Effector memory CD8-positive, alpha-beta T cell (primary cell): ENCODE measurements around the gene SERPINB7.

ENCODE experiments used
- ATAC-seq: fragments of 150-1000 bp; cut with Tn5 transposase; replicated peaks from 2 replicates; pipeline ENCODE4 v1.10.0; 2021; ENCODE audit warnings: mild to moderate bottlenecking, moderate library complexity
- DNase-seq, 3 experiments: peaks; one replicate each; pipeline ENCODE4 v3.0.0; 2021
- H3K27ac Mint-ChIP-seq, 2 donors: one replicate each; pipeline ENCODE4 v1.8.0; 2022; ENCODE audit warnings: mild to moderate bottlenecking in 2 of 2, mixed read lengths in 2 of 2, moderate library complexity in 2 of 2
- H3K27me3 Mint-ChIP-seq, 2 donors: one replicate each; pipeline ENCODE4 v1.8.0; 2022; ENCODE audit warnings: mixed read lengths in 2 of 2
- H3K36me3 Mint-ChIP-seq: one replicate; pipeline ENCODE4 v1.8.0; 2022; ENCODE audit warnings: mild to moderate bottlenecking, moderate library complexity, mixed read lengths; ENCODE audit not compliant: insufficient read depth
- H3K4me1 Mint-ChIP-seq, 2 donors: one replicate each; pipeline ENCODE4 v1.8.0; 2022; ENCODE audit warnings: low read depth in 2 of 2, mixed read lengths in 2 of 2
- H3K4me3 Mint-ChIP-seq, 2 donors: one replicate each; pipeline ENCODE4 v1.8.0; 2022; ENCODE audit warnings: mild to moderate bottlenecking in 2 of 2, mixed read lengths in 2 of 2, moderate library complexity in 2 of 2
- H3K9me3 Mint-ChIP-seq, 2 donors: one replicate each; pipeline ENCODE4 v1.8.0; 2022; ENCODE audit warnings: mixed read lengths in 2 of 2

Gene SERPINB7

DNA sequence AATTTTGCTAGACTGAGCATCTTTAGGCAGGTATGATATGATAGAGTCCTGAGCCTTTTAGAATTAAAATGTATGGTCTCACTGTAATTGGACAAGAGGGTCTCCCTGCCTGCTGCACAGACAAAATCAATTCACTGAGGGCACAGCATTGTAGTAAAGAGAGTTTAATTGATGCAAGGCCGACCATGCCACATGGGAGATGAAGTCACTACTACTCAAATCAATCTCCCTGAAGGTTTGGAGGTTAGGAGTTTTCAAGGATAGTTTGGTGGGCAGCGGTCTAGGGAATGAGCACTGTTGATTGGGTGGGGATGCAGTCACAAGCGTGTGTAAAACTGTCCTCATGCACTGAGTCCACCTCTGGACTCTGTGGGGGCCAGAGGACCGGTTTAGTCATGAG is 26.1 kb downstream of the SERPINB7 start:
- ATAC-seq (no peak), DNase-seq (no peak)
- Mint-ChIP-seq H3K4me3 (no peak overlapping the region), H3K36me3 (no peaks in the 10 kb centered on the region), H3K9me3 (no peaks in the 10 kb centered on the region), H3K27ac (no peak overlapping the region), H3K27me3 (peaks cover 6 to 16% of the 10 kb centered on the region in 2 donors), H3K4me1 (no peaks in the 10 kb centered on the region)

DNA sequence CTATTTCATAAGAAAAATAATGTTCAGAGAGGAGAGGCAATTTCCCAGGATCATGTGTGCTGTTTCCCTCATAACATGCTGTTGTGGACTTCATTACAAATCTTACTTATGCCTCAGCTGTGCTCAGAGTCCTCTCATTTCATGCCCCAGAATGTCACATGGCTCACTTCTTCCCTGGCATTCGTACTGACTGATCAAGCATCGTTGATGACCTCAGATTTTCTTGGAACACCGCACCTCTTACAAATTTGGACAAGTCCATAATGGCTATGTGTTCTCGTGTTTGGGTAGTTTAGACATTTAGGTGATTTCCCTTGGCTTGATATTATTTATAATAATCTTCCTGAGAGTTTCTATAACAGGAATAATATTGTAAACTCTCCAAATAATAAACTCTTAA is 32.9 kb downstream of the SERPINB7 start:
- H3K27me3 Mint-ChIP-seq = peaks cover 22 to 33% of the 10 kb centered on the region in 2 donors
- no peak overlapping the region for H3K4me3 Mint-ChIP-seq
- no peak overlapping the region for H3K27ac Mint-ChIP-seq
- no peaks in the 10 kb centered on the region for H3K4me1 Mint-ChIP-seq
- ATAC-seq = no peak
- no peak for DNase-seq
- H3K9me3 Mint-ChIP-seq = no peaks in the 10 kb centered on the region
- H3K36me3 Mint-ChIP-seq = no peaks in the 10 kb centered on the region

DNA sequence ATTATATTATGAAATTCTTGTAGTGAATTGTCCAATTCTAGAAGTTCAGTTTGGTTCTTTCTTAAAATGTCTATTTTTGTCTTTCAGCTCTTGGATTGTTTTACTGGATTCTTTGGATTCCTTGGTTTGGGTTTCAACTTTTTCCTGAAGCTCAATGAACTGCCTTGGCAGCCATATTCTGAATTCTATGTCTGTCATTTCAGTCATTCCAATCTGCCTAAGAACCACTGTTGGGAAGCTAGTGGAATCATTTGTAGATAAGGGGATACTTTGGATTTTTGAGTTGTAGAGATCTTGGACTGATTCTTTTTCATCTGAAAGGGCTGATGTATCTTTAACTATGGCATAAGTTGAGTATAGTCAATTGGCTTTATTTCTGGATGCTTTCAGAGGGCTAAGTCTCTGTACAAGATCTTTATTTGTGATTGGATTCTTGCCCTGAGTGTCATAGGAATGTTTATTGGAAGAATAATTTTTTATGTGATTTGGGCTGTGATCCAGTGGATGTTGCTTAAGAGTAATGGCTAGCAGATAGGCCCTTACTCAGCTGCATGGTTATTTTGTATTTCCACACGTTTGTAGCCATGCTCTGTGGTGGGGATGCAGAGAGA is 42.3 kb downstream of the SERPINB7 start:
- peaks cover 41 to 64% of the 10 kb centered on the region in 2 donors for H3K27me3 Mint-ChIP-seq
- DNase-seq (no peak), ATAC-seq (no peak)
- H3K27ac Mint-ChIP-seq = no peak overlapping the region
- H3K4me1 Mint-ChIP-seq = no peaks in the 10 kb centered on the region
- no peaks in the 10 kb centered on the region for H3K36me3 Mint-ChIP-seq
- H3K4me3 Mint-ChIP-seq = no peak overlapping the region
- peaks cover 0 to 2% of the 10 kb centered on the region in 2 donors for H3K9me3 Mint-ChIP-seq

DNA sequence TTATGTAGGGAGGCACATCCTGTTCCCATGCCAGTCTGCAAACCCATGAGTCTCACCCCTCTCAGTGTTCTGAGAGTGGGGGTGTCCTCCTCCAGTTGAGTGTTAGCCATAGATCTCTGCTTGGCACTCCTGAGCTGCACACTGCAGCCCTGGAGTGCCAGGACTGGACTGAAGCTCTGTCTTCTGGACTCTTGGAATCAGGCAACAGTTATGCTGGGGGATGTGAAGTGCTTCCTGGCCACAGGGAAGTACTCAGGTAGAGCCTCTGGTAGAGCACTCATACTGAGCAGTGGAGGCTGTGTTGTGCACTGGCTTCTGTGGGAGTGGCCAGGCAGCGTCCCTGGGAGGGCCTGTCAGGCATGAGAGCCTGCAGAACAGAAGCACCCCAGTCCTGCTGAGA is 43.0 kb downstream of the SERPINB7 start:
- DNase-seq = no peak
- Mint-ChIP-seq H3K36me3 (no peaks in the 10 kb centered on the region), H3K9me3 (peaks cover 0 to 2% of the 10 kb centered on the region in 2 donors), H3K27me3 (peaks cover 44 to 68% of the 10 kb centered on the region in 2 donors), H3K4me1 (no peaks in the 10 kb centered on the region), H3K27ac (no peak overlapping the region), H3K4me3 (no peak overlapping the region)
- no peak for ATAC-seq

DNA sequence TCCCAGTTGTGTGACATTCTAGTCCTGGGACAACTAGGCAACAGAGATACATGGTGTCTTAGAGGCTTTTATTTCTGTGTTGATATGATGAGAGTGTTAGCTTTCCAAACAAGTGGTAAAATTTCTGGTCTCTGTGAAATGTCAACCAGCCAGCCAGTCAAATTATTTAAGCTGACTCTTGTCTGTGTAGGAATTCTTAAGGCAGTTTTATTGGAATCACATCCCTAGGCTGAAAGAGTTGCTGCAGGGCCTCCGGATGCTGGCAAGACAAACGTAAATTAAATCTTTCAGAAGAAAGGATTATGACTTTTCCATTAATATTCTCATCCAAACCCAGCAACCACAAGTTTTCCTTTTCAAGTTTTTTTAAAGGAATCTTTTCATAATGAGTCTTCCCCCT is 44.6 kb downstream of the SERPINB7 start:
- H3K36me3 Mint-ChIP-seq = no peaks in the 10 kb centered on the region
- no peak overlapping the region for H3K4me3 Mint-ChIP-seq
- peaks cover 0 to 2% of the 10 kb centered on the region in 2 donors for H3K9me3 Mint-ChIP-seq
- no peaks in the 10 kb centered on the region for H3K4me1 Mint-ChIP-seq
- no peak for ATAC-seq
- no peak for DNase-seq
- H3K27ac Mint-ChIP-seq = no peak overlapping the region
- peaks cover 39 to 73% of the 10 kb centered on the region in 2 donors for H3K27me3 Mint-ChIP-seq

DNA sequence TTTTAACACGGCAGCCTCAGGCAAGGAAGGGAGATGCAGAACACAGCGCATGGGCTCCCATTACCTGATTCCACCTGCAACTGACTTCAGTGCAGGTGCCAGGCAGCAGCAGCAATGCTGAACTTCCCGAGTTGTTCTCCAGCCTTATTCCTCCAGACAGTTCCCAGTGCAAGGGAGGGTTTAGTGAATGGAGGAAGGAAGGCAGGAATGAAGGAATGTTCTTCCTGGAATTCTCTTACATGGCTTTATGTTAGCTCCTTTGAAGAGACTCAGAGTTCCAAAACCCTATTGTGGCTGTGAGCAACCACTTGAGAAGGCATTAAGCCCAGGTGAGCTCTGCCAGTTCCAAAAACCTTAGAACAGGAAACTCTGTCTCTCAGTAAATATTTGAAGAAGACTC is 45.5 kb downstream of the SERPINB7 start:
- no peaks in the 10 kb centered on the region for H3K36me3 Mint-ChIP-seq
- peaks cover 0 to 2% of the 10 kb centered on the region in 2 donors for H3K9me3 Mint-ChIP-seq
- DNase-seq (no peak), ATAC-seq (no peak)
- no peak overlapping the region for H3K4me3 Mint-ChIP-seq
- H3K27me3 Mint-ChIP-seq = peaks cover 33 to 63% of the 10 kb centered on the region in 2 donors
- no peaks in the 10 kb centered on the region for H3K4me1 Mint-ChIP-seq
- no peak overlapping the region for H3K27ac Mint-ChIP-seq

DNA sequence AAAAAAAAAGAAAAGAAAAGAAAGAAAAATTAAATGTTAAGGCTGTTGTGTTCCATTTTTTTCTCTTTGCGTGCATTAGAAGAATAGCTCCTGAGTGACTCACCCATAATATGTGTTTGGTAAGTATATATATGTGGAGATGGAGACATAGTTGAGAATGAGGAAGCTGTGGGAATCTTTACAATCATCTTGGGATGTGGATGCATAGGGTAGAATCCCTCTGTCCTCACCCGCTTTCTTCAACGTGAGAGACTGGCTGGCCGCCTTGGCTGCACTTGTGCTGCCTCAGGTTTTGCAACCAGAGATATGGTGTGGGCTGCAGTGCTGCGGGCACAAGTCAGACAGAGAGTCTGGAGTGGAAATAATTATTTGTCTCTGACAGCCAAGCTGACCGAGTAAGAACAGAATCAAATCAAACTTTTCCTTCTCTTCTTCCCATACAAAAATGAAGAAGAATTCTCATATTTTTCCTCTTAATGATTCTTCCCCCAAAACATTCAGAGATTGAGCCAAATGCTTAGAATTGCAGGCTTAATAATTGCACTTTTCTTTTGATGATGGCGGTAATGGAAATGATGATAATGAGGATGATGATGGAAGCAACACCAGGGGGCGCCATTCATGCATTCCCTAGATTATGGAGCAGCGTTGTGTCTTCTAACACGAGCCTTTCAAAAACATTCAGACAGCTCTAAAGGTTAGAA is 48.5 kb downstream of the SERPINB7 start:
- Mint-ChIP-seq H3K4me1 (no peaks in the 10 kb centered on the region), H3K27ac (no peak overlapping the region), H3K36me3 (no peaks in the 10 kb centered on the region), H3K27me3 (peaks cover 24 to 46% of the 10 kb centered on the region in 2 donors), H3K4me3 (no peak overlapping the region), H3K9me3 (no peaks in the 10 kb centered on the region)
- no peak for DNase-seq
- ATAC-seq = no peak

DNA sequence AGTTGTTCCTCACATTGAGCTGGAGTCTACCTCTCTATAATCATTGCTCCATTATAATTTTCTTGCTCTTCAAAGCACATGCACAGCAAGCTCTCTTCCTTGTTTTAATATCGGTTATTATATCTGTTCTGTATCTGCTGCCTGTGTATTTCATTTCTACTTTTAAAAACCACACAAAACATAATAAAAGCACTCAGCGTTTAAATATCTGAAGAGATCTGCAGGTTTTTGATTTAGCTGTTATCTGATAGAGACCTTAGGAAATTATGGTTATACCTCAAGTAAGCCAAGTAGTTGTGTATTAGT is 49.0 kb downstream of the SERPINB7 start:
- Mint-ChIP-seq H3K4me1 (no peaks in the 10 kb centered on the region), H3K4me3 (no peak overlapping the region), H3K27me3 (peaks cover 19 to 41% of the 10 kb centered on the region in 2 donors), H3K9me3 (no peaks in the 10 kb centered on the region), H3K27ac (no peak overlapping the region), H3K36me3 (no peaks in the 10 kb centered on the region)
- no peak for DNase-seq
- ATAC-seq = no peak

DNA sequence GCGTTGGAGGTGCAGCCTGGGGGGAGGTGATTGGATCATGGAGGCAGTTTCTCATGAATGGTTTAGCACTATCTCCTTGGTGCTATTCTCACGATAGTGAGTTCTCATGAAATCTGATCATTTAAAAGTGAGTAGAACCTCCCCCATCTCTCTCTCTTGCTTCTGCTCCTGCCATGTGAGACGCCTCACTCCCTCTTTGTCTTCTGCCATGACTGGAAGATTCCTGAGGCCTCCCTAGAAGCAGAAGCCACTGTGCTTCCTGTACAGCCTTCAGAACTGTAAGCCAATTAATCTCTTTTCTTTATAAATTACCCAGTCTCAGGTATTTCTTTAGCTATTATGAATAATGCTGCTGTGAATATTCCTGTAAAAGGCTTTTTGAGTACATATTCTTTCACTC is 52.9 kb downstream of the SERPINB7 start:
- no peaks in the 10 kb centered on the region for H3K36me3 Mint-ChIP-seq
- DNase-seq = no peak
- peaks cover 5 to 12% of the 10 kb centered on the region in 2 donors for H3K4me1 Mint-ChIP-seq
- no peak overlapping the region for H3K4me3 Mint-ChIP-seq
- no peaks in the 10 kb centered on the region for H3K9me3 Mint-ChIP-seq
- no peak for ATAC-seq
- no peak overlapping the region for H3K27ac Mint-ChIP-seq
- peaks cover 11 to 21% of the 10 kb centered on the region in 2 donors for H3K27me3 Mint-ChIP-seq

DNA sequence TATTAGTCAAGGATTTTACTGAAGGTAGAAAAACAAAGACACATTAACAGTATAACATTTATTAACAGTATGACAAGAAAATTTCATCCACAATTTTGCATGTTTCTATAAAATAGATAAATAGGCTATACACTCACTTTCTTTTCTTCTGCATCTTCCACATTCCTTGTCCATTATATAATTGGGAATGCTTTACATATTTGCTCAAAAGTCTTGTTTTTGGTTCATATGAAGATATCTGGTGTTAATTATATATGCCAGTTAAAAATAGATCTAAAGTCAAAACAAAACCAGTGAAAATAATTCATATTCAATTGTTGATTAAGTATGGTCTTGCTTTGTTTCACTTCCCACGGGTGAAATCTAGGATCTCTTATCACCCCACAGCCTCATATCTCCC is 53.4 kb downstream of the SERPINB7 start:
- Mint-ChIP-seq H3K27me3 (peaks cover 11 to 22% of the 10 kb centered on the region in 2 donors), H3K36me3 (no peaks in the 10 kb centered on the region), H3K4me1 (peaks cover 5 to 12% of the 10 kb centered on the region in 2 donors), H3K4me3 (no peak overlapping the region), H3K9me3 (no peaks in the 10 kb centered on the region), H3K27ac (no peak overlapping the region)
- ATAC-seq (no peak), DNase-seq (no peak)

DNA sequence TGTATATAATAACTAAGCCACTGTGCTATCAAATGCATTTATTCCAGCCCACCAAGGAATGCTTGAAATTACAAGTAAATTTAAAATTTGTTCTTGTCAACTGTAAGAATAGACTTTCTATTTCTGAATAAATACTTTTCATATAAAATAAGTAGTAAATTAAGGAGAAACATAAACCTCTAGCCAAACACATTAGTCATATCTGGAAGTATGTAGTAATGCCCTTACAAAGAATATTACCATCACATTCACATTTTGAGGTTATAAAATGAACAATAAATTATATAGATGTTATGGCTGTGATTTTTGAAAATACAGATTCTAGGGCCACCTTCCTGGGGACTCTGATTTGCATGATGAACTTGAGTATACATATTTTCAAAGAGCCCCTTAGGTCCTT is 54.7 kb downstream of the SERPINB7 start:
- H3K27ac Mint-ChIP-seq = no peak overlapping the region
- no peaks in the 10 kb centered on the region for H3K36me3 Mint-ChIP-seq
- no peaks in the 10 kb centered on the region for H3K9me3 Mint-ChIP-seq
- ATAC-seq = no peak
- peaks cover 21 to 23% of the 10 kb centered on the region in 2 donors for H3K27me3 Mint-ChIP-seq
- no peak overlapping the region for H3K4me3 Mint-ChIP-seq
- no peak for DNase-seq
- peaks cover 5 to 12% of the 10 kb centered on the region in 2 donors for H3K4me1 Mint-ChIP-seq

DNA sequence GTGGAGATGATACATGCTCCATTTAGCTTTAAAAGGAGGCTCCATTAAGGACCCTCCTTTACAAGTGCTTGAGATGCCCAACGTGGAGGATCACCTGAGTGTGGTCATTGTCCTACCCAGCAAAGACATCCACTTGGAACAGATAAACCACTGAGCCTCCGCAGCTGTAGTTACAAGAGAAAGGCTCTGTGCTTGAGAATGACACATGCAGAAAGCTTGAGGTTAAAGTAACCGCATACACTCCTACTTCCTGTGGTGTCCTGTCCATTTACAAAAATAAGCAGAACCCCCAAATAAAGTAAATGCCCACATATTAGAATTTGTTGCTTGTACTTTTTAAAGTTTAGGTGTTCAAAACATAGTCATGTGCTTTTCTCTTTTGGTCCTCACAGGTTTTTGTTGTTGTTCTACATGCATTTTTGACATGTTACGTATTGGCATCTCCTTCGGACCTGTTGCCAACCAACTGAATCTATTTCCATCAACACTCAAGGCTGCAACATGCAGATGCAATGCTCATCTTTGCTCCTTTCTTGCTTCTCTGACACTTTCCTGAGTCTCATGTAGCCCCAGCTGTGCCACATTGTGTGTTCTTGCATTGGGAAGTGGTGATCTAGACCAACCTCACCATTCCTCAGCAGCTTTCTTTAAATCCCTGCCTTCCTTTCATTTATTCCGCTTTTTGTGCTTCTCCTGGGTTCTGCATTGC is 56.0 kb downstream of the SERPINB7 start:
- no peaks in the 10 kb centered on the region for H3K9me3 Mint-ChIP-seq
- H3K4me1 Mint-ChIP-seq = peaks cover 5 to 12% of the 10 kb centered on the region in 2 donors
- ATAC-seq (no peak), DNase-seq (no peak)
- peaks cover 28 to 31% of the 10 kb centered on the region in 2 donors for H3K27me3 Mint-ChIP-seq
- H3K27ac Mint-ChIP-seq = no peak overlapping the region
- H3K4me3 Mint-ChIP-seq = no peak overlapping the region
- no peaks in the 10 kb centered on the region for H3K36me3 Mint-ChIP-seq

DNA sequence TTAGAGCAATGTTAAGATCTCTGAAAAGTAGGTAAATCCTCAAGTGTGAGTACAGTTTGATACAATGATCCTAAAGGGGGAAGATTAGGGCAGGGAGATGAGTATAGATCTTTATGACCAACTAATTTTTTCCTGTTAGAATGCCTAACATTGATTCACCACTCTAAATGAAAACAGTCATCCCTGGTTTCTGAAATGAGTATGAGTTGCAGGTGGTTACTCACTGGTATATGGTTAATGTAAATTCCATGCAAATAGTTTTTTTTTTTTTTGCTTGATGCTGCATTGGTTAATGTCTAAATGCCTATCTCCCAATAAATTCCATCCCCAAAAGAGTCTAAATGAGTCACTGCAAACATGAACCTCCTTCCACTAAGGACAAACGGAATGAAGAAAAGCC is 57.3 kb downstream of the SERPINB7 start:
- DNase-seq (no peak), ATAC-seq (no peak)
- H3K27ac Mint-ChIP-seq = no peak overlapping the region
- no peaks in the 10 kb centered on the region for H3K9me3 Mint-ChIP-seq
- peaks cover 5 to 12% of the 10 kb centered on the region in 2 donors for H3K4me1 Mint-ChIP-seq
- no peaks in the 10 kb centered on the region for H3K36me3 Mint-ChIP-seq
- no peak overlapping the region for H3K4me3 Mint-ChIP-seq
- H3K27me3 Mint-ChIP-seq = peaks cover 34 to 35% of the 10 kb centered on the region in 2 donors
